Activated CD4-positive, alpha-beta T cell treated with anti-CD3 and anti-CD28 coated beads for 24 hours (primary cell): ENCODE results near the gene GALNT2.

Experiments used
- DNase-seq, 2 donors: peaks; one replicate each; pipeline ENCODE4 v3.0.0-alpha.2; 2020; ENCODE audit warnings: low read depth in 2 of 2

GALNT2 gene

DNA sequence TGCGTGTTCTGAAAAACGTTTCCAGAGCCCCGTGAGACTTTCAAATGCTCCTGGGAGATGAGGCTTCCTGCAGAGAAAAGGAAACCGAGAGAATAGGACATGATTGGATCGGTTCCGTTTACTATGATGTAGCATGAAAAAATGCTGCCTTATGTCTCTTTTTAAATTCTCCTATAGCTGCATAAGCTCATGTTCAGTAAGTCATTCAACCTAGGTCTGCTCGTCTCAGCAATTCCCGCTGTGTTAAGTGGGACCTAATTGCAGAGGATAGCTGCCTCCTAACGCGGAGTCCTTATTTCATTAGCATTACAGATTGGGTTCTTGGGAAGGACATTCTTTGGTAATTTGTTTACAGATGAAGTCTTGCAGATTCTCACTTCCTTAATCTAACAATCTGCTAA, 165.3 kb downstream of the GALNT2 start:
- DNase-seq: no peak

DNA sequence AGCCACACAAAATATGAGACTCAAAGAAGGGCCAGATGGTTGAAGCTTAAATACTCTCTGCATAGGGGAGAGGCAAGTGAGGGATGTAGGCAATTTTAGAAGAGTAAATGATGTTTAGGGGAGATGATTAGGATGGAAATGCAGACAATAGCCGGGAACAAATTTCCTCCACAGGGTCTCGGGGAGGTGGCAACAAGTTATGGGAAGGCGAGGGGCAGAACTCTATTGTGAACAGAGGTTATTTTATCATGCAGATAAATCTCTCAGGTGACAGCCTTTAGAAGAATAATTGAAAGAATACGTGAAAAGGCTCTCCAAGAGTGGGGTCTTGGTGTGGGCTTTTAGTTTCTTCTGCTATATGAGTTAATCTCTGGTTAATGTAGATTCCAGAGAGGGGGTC, 166.7 kb downstream of the GALNT2 start:
- no peak for DNase-seq

DNA sequence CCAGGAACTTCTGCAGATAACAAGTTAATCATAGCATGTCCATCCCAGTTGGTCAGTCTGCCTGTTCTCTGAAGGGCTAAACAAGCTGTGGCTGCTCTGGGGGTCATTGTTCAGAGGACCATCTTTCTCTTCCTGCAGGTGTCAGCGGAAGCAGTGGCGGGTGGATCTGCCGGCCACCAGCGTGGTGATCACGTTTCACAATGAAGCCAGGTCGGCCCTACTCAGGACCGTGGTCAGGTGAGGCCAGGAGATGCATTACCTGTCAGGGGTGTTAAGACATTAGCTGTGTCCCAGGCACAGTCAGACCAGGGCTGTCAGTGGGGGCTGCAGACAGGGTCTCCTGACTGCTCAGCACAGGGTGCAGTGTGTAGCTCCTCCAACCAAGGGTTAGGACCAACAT, 168.8 kb downstream of the GALNT2 start:
- DNase-seq: no peak

DNA sequence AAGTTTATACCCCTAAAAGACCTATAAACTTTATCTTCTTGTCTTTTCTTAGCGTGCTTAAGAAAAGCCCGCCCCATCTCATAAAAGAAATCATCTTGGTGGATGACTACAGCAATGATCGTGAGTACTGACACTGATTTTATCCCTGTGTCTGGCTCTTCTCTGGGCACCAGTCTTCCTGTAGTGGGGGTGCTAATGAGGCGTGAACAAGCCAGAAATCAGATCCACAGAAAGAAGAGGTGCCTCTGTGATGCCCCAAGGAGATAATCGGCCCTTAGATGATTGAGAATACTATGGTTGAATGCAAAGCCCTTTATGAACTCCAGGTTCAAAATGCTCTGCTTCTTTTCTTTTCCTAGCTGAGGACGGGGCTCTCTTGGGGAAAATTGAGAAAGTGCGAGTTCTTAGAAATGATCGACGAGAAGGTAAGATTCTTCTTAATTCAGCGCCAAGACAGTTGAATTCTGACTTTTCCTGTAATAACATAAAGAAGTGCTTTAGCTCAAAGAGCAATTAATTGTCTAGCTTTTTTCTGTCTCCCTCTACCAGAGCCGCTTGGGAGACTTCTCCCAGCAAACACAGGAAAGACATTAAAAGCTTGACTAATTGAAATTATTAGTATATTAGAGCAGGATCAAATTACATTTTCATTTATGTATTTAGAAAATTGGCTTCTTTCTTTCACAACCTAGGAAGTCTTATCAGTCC, 169.4 kb downstream of the GALNT2 start:
- no peak for DNase-seq

DNA sequence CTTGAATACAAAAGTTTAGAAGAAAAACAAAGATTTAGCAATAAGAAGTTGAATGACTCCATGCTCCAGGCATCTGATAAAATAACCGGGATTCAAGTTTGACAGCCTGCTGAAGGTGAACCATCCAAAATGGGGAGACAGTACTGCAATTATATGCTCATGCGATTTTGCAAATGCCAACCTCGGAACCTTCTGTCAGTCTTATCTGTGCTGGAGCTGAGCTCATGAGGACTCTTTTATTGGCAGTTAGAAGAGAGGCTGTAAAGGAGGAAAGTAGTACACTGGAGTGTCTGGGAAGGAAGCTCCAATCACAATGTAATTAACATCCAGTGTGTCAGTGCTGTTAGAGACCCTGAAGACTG, 170.0 kb downstream of the GALNT2 start:
- no peak for DNase-seq

DNA sequence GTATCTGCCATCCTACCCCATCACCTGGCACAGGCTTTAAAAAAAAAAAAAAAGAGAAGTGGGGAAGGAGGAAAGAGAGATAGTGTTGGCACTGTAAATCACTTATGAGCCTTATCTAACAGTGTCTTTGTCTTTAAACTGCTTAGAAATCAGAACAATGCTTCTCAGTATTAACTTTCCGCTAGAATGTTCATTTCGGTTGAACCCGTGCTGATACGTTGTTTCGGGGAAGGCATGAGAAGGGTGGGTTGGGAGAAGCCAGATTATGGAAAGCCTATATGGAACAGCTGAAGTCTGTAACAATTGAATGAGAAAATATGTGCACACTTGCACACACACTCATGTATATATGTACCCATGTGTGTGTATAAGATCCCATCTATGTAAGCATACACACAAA, 170.8 kb downstream of the GALNT2 start:
- no peak for DNase-seq

DNA sequence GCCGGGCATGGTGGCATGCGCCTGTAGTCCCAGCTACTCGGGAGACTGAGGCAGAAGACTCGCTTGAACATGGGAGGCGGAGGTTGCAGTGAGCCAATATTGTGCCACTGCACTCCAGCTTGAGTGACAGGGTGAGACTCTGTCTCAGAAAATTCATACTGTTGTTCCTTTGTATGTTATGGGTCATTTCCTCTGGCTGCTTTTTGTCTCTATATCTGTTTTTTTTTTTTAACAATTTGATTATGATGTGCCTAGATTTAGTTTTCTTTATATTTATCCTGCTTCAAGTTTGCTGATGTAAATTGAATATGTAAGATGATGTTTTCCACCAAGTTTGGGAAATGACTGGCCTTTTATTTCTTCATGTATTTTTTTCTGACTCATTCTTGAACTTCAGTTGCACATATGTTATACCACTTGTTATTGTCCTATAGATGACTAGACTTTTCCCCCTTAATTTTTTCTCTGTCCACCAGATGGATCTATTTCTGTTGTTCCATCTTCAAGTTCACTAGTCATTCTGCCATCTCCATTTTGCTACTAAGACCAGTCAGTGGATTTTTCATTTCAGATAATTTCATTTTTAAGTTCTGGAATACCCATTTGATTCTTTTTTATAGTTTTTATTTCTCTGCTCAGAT, 173.5 kb downstream of the GALNT2 start:
- no peak for DNase-seq

DNA sequence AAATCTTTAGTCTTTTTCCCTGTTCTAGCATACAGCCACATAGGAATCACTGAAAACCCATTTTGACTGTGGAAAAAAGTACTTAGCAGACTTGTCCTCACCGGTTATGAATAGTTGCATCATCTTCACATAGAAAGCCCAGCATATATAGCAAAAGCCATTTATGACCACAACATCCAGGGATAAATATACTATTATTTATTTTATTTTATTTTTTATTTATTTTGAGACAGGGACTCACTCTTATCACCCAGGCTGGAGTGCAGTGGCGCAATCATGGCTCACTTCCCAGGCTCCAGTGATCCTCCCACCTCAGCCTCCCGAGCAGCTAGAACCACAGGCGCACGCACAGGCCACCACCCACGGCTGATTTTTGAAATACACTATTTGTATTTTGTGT, 175.3 kb downstream of the GALNT2 start:
- no peak for DNase-seq

DNA sequence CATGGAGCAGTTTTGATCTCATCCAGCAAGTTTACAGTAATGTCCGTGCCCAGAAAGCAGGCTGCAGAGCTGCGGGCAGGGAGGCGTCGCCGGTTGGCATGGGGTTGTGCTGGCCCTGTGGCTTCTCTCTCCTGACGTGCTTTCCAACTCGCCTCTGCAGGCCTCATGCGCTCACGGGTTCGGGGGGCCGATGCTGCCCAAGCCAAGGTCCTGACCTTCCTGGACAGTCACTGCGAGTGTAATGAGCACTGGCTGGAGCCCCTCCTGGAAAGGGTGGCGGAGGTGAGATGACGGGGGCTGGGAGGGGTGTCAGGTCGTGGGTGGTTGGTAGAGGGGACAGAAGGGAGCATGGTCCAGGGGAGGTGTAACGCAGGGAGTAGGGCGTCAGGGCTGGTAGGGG, 176.1 kb downstream of the GALNT2 start:
- no peak for DNase-seq

DNA sequence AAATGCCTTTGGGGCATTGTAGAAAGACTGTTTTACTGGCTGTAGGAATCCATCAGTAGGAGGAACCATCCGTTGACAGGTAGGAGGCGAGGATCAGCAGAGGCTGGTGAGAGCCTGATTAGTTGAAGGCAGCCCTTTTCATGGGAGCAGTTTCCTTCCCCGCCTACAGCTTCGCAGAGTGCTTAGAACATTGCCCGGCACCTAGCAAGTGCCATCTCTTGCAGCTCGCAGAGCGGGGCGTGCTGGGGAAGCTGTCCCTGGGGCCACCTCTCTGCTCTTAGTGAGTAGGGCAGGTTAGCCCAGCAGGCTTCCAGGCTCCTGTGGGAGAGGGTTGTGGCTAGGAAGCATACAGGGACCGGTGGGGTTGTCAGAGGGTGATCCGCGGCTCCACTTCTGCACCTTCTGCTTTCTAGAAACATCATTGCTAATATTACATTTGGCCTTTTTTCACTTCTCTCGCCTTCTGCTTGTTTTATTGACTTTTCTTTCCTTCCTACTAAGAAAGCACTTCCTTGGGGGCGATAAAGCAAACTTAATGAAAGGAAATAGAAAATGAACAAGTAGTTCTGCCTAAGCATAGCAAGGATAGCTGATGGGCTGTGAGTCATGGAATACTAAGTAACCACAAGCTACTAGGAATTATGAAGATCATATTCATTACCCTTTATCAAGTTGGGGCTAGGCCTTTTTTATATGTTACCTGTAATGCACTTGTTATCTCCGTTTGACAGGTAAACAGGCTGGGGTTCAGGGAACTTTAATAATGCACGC, 176.7 kb downstream of the GALNT2 start:
- no peak for DNase-seq

DNA sequence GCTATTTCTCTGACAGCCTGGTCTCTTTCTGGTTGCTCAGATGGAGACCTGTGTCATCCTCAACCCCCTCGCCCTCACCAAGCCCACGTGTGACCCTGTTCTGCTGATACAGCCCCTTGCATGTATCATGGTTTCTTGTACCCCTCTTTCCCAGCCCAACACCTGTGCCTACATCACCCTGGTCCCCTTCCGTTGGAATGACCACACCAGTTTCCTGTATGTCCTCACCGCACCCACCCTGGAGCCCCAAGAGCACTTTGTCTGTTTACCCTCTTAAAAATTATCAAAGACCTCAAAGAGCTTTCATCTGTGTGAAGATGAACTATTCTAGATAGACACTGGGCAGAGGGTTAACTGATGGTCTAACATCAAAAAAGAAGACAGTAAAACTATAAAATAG, 179.5 kb downstream of the GALNT2 start:
- no peak for DNase-seq

DNA sequence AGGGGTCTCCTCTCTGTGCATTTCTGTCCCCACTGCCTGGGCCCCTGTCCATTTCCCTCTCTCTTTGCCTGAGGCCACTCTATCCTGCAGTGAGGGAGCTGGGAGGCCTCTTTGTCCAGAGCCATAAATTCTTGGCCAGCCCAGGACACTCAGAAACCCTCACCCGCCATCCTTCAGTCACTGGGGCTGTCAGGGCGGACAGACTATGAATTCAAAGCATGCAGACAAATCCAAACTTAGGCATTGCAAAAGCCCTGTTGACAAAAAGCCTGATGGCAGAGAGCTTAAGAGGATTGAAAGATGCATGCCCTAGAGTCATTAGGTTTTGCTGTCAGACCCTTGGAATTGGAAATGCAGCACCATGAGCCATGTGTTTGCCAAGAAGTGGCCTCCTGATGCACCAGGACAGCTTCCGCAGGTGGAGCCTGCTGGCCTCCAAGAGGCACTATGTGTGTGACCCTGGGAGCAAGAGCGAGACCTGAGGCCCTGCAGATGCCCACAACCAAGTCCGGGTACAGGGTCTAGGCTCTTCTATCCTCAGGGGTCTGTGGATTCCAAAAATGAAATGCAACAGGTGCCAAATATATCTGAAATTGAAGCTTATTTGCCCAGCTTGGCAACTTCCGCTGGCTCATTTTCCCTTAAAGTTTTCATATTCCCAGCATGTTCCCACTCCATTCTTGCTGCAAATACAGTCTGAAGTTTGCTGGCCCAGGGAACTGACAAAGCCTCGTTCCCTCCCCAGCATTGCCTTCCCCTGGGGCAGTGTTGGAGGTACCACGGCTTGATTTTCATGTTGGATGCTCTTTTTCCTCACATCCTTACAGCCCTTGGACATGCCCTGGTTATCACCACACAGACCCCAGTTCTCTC, 181.2 kb downstream of the GALNT2 start:
- DNase-seq: no peak

DNA sequence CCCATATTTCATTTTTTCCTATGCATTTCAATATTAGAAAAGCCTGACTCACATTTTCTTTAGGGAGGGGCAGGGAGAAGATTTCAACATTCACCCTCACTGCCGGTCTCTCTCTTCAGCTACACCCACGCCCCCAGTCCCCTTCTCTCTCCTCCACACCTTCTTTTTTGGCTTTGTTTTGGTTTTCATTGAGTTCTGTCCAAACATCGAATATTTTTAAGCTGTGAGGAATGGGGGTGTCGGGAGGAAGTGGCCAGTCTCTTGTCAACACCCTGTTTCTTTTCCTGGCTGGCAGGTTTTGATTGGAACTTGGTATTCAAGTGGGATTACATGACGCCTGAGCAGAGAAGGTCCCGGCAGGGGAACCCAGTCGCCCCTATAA, 181.8 kb downstream of the GALNT2 start:
- DNase-seq: no peak

DNA sequence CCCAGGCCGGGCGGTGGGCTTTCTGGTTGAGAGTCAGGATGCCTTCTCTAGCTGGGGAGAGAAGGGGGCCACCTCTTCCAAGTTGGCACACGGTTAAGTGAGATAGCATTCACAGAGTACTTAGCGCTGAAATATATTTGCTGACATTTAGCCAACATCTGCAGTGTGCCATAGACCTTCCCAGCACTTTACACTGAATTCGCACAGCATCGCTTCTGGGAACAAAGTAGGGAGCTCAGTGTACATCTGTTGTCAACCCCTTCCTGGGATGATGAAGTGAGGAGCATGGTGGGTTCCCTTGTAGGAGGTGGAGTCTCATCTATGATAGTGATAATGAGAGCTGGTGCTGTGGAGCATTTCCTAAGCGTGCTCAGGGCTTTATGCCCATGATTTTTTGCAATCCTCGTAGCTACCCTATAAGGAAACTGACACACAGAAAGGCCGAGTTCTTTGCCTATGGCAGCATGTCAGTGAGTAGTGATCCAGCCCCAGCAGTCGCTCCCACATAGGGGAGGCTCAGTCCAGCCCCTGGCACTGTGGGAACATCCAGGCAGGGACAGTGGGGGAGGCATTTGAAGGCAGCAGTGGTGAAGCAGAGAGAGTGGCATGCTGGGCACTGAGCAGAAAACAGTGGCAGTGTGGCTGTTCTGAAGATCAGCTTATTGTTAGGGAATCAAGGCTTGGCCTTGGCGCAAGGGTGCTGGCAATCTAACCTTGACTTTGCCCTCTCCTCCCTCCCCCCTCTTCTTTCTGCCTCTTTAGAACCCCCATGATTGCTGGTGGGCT, 182.8 kb downstream of the GALNT2 start:
- no peak for DNase-seq

DNA sequence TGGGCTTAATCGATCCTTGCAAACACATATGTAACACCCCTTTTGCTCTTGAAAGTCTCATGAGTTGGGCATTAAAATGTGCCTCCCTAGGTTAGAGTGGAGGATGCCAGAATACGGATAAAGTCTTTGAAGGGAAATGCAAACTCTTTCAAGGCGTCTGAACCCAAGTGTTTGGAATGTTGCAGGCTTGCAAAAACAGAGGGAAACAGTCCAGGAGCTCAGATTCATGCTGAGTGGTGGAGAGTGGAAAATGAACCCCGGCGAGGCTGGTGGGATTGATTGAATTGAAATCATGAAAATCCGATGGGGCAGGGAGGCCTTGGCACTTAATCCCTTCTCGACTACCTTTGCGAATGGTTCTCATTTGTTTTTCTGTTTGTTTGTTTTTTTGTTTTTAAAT, 183.6 kb downstream of the GALNT2 start:
- no peak for DNase-seq

DNA sequence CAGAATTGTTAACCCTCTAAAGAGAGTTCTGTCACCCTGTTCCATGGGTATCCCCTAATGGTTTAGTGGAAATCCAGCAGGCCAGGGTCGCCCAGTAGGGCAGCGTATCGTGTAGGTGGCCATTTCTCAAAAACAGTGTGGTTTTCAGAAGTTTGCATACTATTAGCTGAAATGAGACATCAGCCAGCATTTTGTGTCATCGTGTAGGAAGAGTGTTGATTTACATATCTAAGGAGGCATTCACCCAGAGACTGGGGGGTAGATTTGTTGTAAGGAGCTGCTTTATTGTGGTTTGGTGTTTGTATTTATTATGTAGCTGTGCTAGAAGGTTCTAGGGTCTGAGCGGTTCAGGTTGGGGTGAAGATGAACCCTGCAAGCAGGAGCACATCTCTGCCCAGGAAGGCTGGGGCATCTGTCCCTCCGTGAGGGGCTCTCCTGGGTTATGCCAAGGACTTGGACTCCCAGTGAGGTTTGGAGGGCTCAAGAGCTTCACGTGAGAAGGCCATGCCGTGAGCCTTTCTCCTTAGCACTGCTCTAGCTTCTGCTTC, 184.7 kb downstream of the GALNT2 start:
- DNase-seq: no peak

DNA sequence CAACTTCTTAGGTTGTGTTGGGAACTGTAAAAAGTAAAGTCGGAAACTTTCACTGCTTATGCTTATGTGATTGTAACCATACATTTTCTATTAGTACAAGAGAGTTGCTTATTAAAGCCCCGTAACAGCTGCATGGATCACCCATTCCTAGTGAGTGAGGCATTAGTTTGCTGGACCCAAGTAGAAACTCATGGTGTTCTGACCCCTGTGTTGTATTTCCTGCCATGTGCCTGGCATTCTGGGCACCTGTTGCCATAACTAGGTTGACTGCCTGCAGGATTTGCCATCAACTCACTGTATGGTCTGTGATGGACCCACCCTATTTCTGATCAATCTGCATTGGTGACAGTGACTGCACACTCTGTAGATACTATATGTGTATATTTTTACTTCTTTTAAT, 186.1 kb downstream of the GALNT2 start:
- DNase-seq: no peak

DNA sequence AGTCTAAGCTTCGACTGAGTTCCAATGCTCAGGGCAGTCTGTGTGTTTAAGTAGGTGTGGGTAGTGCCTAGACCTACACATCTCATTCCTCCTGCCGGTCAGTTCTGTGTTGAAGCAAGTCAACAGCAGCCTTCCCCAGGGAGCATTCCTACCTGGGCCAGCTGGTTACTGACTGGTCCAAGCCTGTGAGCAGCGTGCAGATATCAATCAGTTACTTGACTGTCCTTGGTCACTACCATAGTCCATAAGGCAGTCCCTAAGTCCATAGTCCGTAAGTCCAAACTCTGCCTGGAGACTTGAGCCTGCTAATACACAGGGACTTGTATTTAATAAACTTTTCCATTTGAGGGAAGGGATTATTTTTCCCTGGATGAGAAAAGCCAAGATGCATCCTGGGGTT, 187.2 kb downstream of the GALNT2 start:
- no peak for DNase-seq

DNA sequence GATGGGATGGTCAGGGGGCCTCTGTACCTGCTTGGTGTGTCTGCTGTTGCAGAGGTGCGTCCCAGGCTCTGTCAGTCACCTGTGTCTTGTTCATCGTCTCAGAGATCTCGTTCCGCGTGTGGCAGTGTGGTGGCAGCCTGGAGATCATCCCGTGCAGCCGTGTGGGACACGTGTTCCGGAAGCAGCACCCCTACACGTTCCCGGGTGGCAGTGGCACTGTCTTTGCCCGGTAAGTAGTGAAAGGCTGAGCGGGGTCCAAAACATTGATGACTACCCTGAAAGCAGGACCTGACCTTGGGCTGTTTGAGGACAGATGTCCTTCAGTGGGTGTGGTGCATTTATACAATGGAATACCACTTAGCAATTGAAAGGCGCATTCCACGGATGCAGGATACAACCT, 188.1 kb downstream of the GALNT2 start:
- DNase-seq: no peak

DNA sequence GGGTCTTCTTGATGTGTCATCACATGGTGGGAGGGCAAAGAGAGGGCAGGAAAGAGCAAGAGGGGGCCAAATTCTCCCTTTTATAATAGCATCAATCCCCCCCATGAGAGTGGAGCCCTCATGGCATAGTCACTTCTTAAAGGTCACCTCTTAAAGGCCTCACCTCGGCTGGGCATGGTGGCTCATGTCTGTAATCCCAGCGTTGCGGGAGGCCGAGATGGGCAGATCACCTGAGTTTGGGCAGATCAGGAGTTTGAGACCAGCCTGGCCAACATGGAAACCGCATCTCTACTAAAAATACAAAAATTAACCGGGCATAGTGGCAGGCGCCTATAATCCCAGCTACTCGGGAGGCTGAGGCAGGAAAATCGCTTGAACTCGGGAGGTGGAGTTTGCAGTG, 189.0 kb downstream of the GALNT2 start:
- no peak for DNase-seq

DNA sequence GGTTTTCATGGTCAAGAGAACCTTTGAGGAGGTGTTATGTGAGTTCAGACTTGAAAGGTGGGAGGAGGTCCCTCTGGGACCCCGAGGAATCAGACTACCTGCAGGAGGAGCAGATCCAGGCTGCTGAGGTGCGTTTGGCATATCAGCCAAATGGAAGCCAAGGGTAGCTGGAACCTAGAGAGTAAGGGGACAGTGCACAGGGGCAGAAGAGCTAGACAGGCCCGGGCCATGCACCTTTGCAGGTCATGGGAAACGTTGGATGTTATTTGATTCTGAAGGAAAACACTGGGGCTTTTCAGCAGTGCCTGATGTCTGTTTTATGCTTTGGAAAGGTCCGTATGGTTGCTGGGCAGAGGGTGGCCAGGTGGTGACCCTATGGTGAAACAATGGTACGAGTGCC, 189.9 kb downstream of the GALNT2 start:
- no peak for DNase-seq
